Measurements from ENCODE around the gene TEF. TPM values are rescaled to one million over a fixed set of nuclear protein-coding genes. Genes with fewer than 3 reads are reported as not detected.

The TEF gene
- total and polyA plus RNA-seq, 9 of the 15 experiments (the other 6 are each of a cell fraction or from before 2014, with no cell fraction given): 0.04 to 3.1 (median 1.2) TPM

GRCh38 chr22:41367039-41367679 is 14.6 kb upstream of the TEF start (continued):
- TF ChIP-seq CUX1 (CRISPR knock-in tag; IDR thresholded peaks at IDR 0.05): no peak
- peak; percentile 57; the same call in 1 of the 2 replicates for TF ChIP-seq POLR2G (IDR thresholded peaks at IDR 0.05; ENCODE audit: low read depth, low read length)
- TF ChIP-seq CBFA2T2 (conservative IDR thresholded peaks at IDR 0.05): peak; percentile 71
- TF ChIP-seq SP1 (CRISPR knock-in tag; IDR thresholded peaks at IDR 0.05): peak; percentile 64
- peak; percentile 61 for TF ChIP-seq SMAD4 (CRISPR knock-in tag; conservative IDR thresholded peaks at IDR 0.05)
- TF ChIP-seq NRF1 (conservative IDR thresholded peaks at IDR 0.05 in 1 of 2, IDR thresholded peaks at IDR 0.05 in 1 of 2): peak; percentile 59 to 72
- peak in 1 of 3 experiments; percentile 77 for TF ChIP-seq YY1 (IDR thresholded peaks at IDR 0.05; ENCODE audit: borderline replicate concordance in 1 of 3, control insufficient read depth in 1 of 3, extremely low read depth in 1 of 3, insufficient read depth in 3 of 3, insufficient read length in 1 of 3, insufficient replicate concordance in 2 of 3, low read depth in 1 of 3, low read length in 2 of 3)
- TF ChIP-seq CBFA2T3 (IDR thresholded peaks at IDR 0.05): peak; percentile 68
- TF ChIP-seq CREM (IDR thresholded peaks at IDR 0.05; ENCODE audit: low read depth): peak; percentile 50
- TF ChIP-seq ARID1B (IDR thresholded peaks at IDR 0.05): peak; percentile 49
- TF ChIP-seq ZNF184 (CRISPR knock-in tag; IDR thresholded peaks at IDR 0.05): no peak
- peak; percentile 77 to 92 for TF ChIP-seq E2F6 (IDR thresholded peaks at IDR 0.05; ENCODE audit: borderline replicate concordance in 1 of 2, extremely low read depth in 1 of 2, insufficient read depth in 1 of 2, insufficient read length in 1 of 2, low read depth in 1 of 2, low read length in 1 of 2, poor library complexity in 1 of 2, severe bottlenecking in 1 of 2)
- TF ChIP-seq CXXC5 (CRISPR knock-in tag; IDR thresholded peaks at IDR 0.05): peak; percentile 58; the same call in 1 of the 2 replicates
- peak; percentile 83 for TF ChIP-seq MYNN (IDR thresholded peaks at IDR 0.05)
- TF ChIP-seq MYNN (CRISPR knock-in tag; IDR thresholded peaks at IDR 0.05): no peak
- TF ChIP-seq HDAC6 (IDR thresholded peaks at IDR 0.05; ENCODE audit: low read depth, low read length): no peak
- peak; percentile 97 to 98 for TF ChIP-seq MNT (conservative IDR thresholded peaks at IDR 0.05)
- TF ChIP-seq L3MBTL2 (IDR thresholded peaks at IDR 0.05): peak; percentile 94
